Testis (tissue), 3 donors: ENCODE results near the gene TNN. TPM values are rescaled to one million over a fixed set of nuclear protein-coding genes. Genes with fewer than 3 reads are reported as not detected.

ENCODE experiments used
- DNase-seq: peaks from one replicate; pipeline ENCODE4 v3.0.0-alpha.2; 2019
- H3K27ac ChIP-seq, 2 donors: fragments of 200-600 bp; sonication (generic); one replicate each; pipeline ENCODE4 v1.5.1; 2019
- H3K27me3 ChIP-seq: fragments of 200-600 bp; sonication (generic); one replicate; pipeline ENCODE4 v1.5.1; 2019
- H3K36me3 ChIP-seq: fragments of 200-600 bp; sonication (generic); one replicate; pipeline ENCODE4 v1.5.1; 2017; ENCODE audit warnings: low read depth; ENCODE audit errors: missing control alignments
- H3K4me1 ChIP-seq: fragments of 200-600 bp; sonication (generic); one replicate; pipeline ENCODE4 v1.5.1; 2019
- H3K4me3 ChIP-seq, 2 donors: fragments of 200-600 bp; sonication (generic); one replicate each; pipeline ENCODE4 v1.5.1; 2017 to 2019
- H3K9me3 ChIP-seq: fragments of 200-600 bp; sonication (generic); one replicate; pipeline ENCODE4 v1.5.1; 2017
- CTCF ChIP-seq, 3 experiments: fragments of 450-650 bp in 2 of 3; fragments of 200-600 bp in 1 of 3; sonication (generic) in 1 of 3; IDR thresholded peaks; one replicate each; pipeline ENCODE4 v1.5.1; 2016 to 2019; ENCODE audit warnings: antibody characterized with exemption in 3 of 3, mild to moderate bottlenecking in 2 of 3, moderate library complexity in 1 of 3
- POLR2A ChIP-seq: fragments of 450-650 bp; IDR thresholded peaks from one replicate; pipeline ENCODE4 v1.6.1; 2017; ENCODE audit warnings: antibody characterized with exemption, mild to moderate bottlenecking, moderate library complexity
- WGBS, 2 donors: methylation state at CpG; one replicate each; pipeline ENCODE4 v1.1.5; 2018; 5-methylcytosine and 5-hydroxymethylcytosine counted together
- intact Hi-C: fragments of 100-400 bp; cut with DNase I; formaldehyde crosslinking; loops from one replicate; pipeline ENCODE4 v1.15.1; 2023; ENCODE audit warnings: low total_unique reads
- polyA plus RNA-seq: library from polyadenylated mRNA; stranded (reverse); fragments of 350-450 nt; fragmentation: Illumina TruSeq; extraction: RNeasy Lipid Tissue Mini Kit (QIAGEN cat#74804); gene quantifications from one replicate; pipeline ENCODE4 v1.2.3, GENCODE V29; 2014; ENCODE audit warnings: low read depth, low replicate concordance; ENCODE audit not compliant: insufficient read depth
- small RNA-seq, 2 donors: library from RNA; depleted of rRNA; stranded (forward); fragments of <200 nt; gene quantifications; one replicate each; pipeline ENCODE3, GENCODE V24; 2016
- total RNA-seq, 2 donors: library from RNA; depleted of rRNA; stranded (reverse); fragments of >200 nt; gene quantifications; one replicate each; pipeline ENCODE4 v1.2.3, GENCODE V29; 2016

The TNN gene
- total and polyA plus RNA-seq, 3 donors from 2014 or later, result 0.16 to 0.37 (median 0.22) TPM

GRCh38 chr1:175195798-175196197, 128.2 kb downstream of the TNN start:
- TF ChIP-seq POLR2A (no peak), CTCF (IDR thresholded peaks at IDR 0.05) (no peak)
- Histone ChIP-seq H3K36me3 (no peaks in the 10 kb centered on the region), H3K4me3 (no peak overlapping the region), H3K9me3 (no peaks in the 10 kb centered on the region), H3K27ac (no peak overlapping the region), H3K4me1 (peaks cover 5% of the 10 kb centered on the region), H3K27me3 (no peaks in the 10 kb centered on the region)
- no peak for DNase-seq
- 75 to 78% methylated on average over 3 of the region's 3 CpGs for WGBS, 2 donors
- intact Hi-C loops, result no loop called here

- intact Hi-C loops, result no loop called here
- no peak for DNase-seq
- Histone ChIP-seq H3K9me3 (no peaks in the 10 kb centered on the region), H3K27me3 (no peaks in the 10 kb centered on the region), H3K36me3 (no peaks in the 10 kb centered on the region), H3K4me1 (peaks cover 8% of the 10 kb centered on the region), H3K4me3 (no peak overlapping the region), H3K27ac (no peak overlapping the region)
- TF ChIP-seq POLR2A, result no peak
- TF ChIP-seq CTCF (IDR thresholded peaks at IDR 0.05), result no peak
- WGBS, 2 donors, result 81 to 83% methylated on average over 2 of the region's 2 CpGs
These were observed 129.9 kb downstream of the TNN start for GRCh38 chr1:175197531-175197930.

Small RNA genes lying within 50 kb of the gene (small RNA-seq; reads per million reads assigned to genes)
- gene RF00019, result 0 reads per million in 2 donors

Other genes starting within 250 kb of the TNN start
- gene CACYBP, start 67.9 kb upstream of the TNN start, total RNA-seq, result 100 to 1,000 TPM in 1 of 2 donors, 10 to 100 TPM in 1; 74.4 to 120 TPM
- 121 TPM for gene CACYBP, start 67.9 kb upstream of the TNN start, polyA plus RNA-seq
- gene MRPS14, start 44.4 kb upstream of the TNN start, total RNA-seq, result 10 to 100 TPM; 30.2 to 31.2 TPM
- 42.8 TPM for gene MRPS14, start 44.4 kb upstream of the TNN start, polyA plus RNA-seq
- gene KIAA0040, start 124.9 kb downstream of the TNN start, total RNA-seq, result 1 to 10 TPM; 5.8 to 8.2 TPM
- 10.3 TPM for gene KIAA0040, start 124.9 kb downstream of the TNN start, polyA plus RNA-seq